Measurements from ENCODE around the gene VIPR1.

Gene VIPR1

GRCh38 chr3:42537350-42537749 is 34.9 kb downstream of the VIPR1 start:
- H3K27me3 ChIP-seq (ENCODE audit: insufficient read depth, low read length): no peaks in the 10 kb centered on the region
- H3K79me2 ChIP-seq (ENCODE audit: insufficient read depth, low read length): no peaks in the 10 kb centered on the region
- TF ChIP-seq, protein P1, sequence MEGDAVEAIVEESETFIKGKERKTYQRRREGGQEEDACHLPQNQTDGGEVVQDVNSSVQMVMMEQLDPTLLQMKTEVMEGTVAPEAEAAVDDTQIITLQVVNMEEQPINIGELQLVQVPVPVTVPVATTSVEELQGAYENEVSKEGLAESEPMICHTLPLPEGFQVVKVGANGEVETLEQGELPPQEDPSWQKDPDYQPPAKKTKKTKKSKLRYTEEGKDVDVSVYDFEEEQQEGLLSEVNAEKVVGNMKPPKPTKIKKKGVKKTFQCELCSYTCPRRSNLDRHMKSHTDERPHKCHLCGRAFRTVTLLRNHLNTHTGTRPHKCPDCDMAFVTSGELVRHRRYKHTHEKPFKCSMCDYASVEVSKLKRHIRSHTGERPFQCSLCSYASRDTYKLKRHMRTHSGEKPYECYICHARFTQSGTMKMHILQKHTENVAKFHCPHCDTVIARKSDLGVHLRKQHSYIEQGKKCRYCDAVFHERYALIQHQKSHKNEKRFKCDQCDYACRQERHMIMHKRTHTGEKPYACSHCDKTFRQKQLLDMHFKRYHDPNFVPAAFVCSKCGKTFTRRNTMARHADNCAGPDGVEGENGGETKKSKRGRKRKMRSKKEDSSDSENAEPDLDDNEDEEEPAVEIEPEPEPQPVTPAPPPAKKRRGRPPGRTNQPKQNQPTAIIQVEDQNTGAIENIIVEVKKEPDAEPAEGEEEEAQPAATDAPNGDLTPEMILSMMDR (IDR thresholded peaks at IDR 0.05; ENCODE audit: low read length): no peak
- TF ChIP-seq EZH2 (IDR thresholded peaks at IDR 0.05; ENCODE audit: borderline replicate concordance, low read length): no peak
- no peaks in the 10 kb centered on the region for H3K9me2 ChIP-seq (ENCODE audit: low read depth, low read length)
- no peaks in the 10 kb centered on the region for H3K36me3 ChIP-seq (ENCODE audit: insufficient read depth, low read length)
- no peak overlapping the region for H3K27ac ChIP-seq (ENCODE audit: low read depth, low read length, poor library complexity, severe bottlenecking)
- no peaks in the 10 kb centered on the region for H3K4me1 ChIP-seq (ENCODE audit: insufficient read depth, low read length, severe bottlenecking)
- no peak overlapping the region for H3K9ac ChIP-seq (ENCODE audit: low read length)
- no peaks in the 10 kb centered on the region for H4K20me1 ChIP-seq (ENCODE audit: insufficient read depth, low read length)
- H3K4me2 ChIP-seq (ENCODE audit: low read length): no peak overlapping the region
- H3K4me3 ChIP-seq (ENCODE audit: low read depth, low read length, poor library complexity, severe bottlenecking): no peak overlapping the region
- H3F3A ChIP-seq (ENCODE audit: insufficient read depth, low read length): no peaks in the 10 kb centered on the region
- no peaks in the 10 kb centered on the region for H3K9me3 ChIP-seq (ENCODE audit: low read length)
- H2AFZ ChIP-seq (ENCODE audit: low read length): no peak overlapping the region

- no peak overlapping the region for H2AFZ ChIP-seq (ENCODE audit: low read length)
- H3K4me1 ChIP-seq (ENCODE audit: insufficient read depth, low read length, severe bottlenecking): no peaks in the 10 kb centered on the region
- H3K9ac ChIP-seq (ENCODE audit: low read length): no peak overlapping the region
- no peaks in the 10 kb centered on the region for H3K9me3 ChIP-seq (ENCODE audit: low read length)
- no peaks in the 10 kb centered on the region for H3K36me3 ChIP-seq (ENCODE audit: insufficient read depth, low read length)
- no peak overlapping the region for H3K4me3 ChIP-seq (ENCODE audit: low read depth, low read length, poor library complexity, severe bottlenecking)
- no peaks in the 10 kb centered on the region for H3K79me2 ChIP-seq (ENCODE audit: insufficient read depth, low read length)
- no peak overlapping the region for H3K4me2 ChIP-seq (ENCODE audit: low read length)
- no peak overlapping the region for H3K27ac ChIP-seq (ENCODE audit: low read depth, low read length, poor library complexity, severe bottlenecking)
- no peak for TF ChIP-seq EZH2 (IDR thresholded peaks at IDR 0.05; ENCODE audit: borderline replicate concordance, low read length)
- TF ChIP-seq, protein P1 (IDR thresholded peaks at IDR 0.05; ENCODE audit: low read length): peak; percentile 72
- H4K20me1 ChIP-seq (ENCODE audit: insufficient read depth, low read length): no peaks in the 10 kb centered on the region
- no peaks in the 10 kb centered on the region for H3K9me2 ChIP-seq (ENCODE audit: low read depth, low read length)
- no peaks in the 10 kb centered on the region for H3F3A ChIP-seq (ENCODE audit: insufficient read depth, low read length)
- H3K27me3 ChIP-seq (ENCODE audit: insufficient read depth, low read length): no peaks in the 10 kb centered on the region
Measured at GRCh38 chr3:42539871-42540714, 37.6 kb downstream of the VIPR1 start.

- no peaks in the 10 kb centered on the region for H3K79me2 ChIP-seq (ENCODE audit: insufficient read depth, low read length)
- no peaks in the 10 kb centered on the region for H4K20me1 ChIP-seq (ENCODE audit: insufficient read depth, low read length)
- no peaks in the 10 kb centered on the region for H3K4me1 ChIP-seq (ENCODE audit: insufficient read depth, low read length, severe bottlenecking)
- H3K36me3 ChIP-seq (ENCODE audit: insufficient read depth, low read length): no peaks in the 10 kb centered on the region
- H3K9me3 ChIP-seq (ENCODE audit: low read length): no peaks in the 10 kb centered on the region
- no peaks in the 10 kb centered on the region for H3F3A ChIP-seq (ENCODE audit: insufficient read depth, low read length)
- H3K27ac ChIP-seq (ENCODE audit: low read depth, low read length, poor library complexity, severe bottlenecking): no peak overlapping the region
- no peak for TF ChIP-seq EZH2 (IDR thresholded peaks at IDR 0.05; ENCODE audit: borderline replicate concordance, low read length)
- TF ChIP-seq, protein P1 (IDR thresholded peaks at IDR 0.05; ENCODE audit: low read length): no peak
- no peak overlapping the region for H2AFZ ChIP-seq (ENCODE audit: low read length)
- no peak overlapping the region for H3K4me3 ChIP-seq (ENCODE audit: low read depth, low read length, poor library complexity, severe bottlenecking)
- H3K9ac ChIP-seq (ENCODE audit: low read length): no peak overlapping the region
- H3K4me2 ChIP-seq (ENCODE audit: low read length): no peak overlapping the region
- H3K9me2 ChIP-seq (ENCODE audit: low read depth, low read length): no peaks in the 10 kb centered on the region
- H3K27me3 ChIP-seq (ENCODE audit: insufficient read depth, low read length): no peaks in the 10 kb centered on the region
Measured at GRCh38 chr3:42541079-42541478, 38.6 kb downstream of the VIPR1 start.
